HG03571 (cell line): ENCODE measurements around the gene ROS1.

Experiments
- ATAC-seq: cut with Tn5 transposase; IDR thresholded peaks from one replicate; pipeline ENCODE4 v1.9.1; 2021; ENCODE audit not compliant: unreplicated experiment

The ROS1 gene

GRCh38 chr6:117441824-117442264 is 16.1 kb upstream of the ROS1 start:
- ATAC-seq, result no peak

DNA sequence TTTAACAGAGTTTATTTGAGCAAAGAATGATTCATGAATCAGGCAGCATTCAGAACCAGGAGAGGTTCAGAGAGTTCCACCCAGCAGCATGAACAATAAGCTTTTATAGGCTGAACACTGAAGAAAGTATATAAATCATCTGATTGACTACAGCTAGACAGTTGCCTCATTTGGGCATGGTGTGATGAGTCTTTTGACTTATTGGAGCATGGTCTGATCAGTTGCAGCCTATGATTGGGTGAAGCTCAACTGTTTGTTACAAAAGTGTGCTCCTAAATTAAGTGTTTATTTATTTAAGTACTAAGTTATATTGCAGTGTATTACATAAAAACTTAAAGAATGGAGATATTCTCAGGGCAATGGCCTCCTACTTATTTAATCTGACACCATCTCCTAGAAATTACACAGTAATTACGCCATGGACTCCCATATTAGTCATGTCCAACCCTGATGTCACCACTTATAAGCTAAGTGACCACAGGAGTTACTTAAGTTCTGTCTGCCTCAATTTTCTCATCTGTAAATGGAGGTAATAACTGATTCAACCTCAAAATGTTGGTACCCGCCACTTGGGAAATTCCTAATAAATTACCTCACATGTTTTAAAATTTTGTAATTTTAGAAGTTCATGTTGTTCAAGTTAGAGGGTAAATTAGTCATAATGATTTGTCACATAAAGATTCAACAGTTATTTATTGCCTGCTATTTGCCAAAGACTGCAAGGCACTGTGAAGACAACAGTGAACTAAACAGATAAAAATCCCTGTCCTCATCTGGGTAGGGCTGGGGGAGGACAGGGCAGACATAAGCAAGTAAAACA is 15.2 kb upstream of the ROS1 start:
- no peak for ATAC-seq

DNA sequence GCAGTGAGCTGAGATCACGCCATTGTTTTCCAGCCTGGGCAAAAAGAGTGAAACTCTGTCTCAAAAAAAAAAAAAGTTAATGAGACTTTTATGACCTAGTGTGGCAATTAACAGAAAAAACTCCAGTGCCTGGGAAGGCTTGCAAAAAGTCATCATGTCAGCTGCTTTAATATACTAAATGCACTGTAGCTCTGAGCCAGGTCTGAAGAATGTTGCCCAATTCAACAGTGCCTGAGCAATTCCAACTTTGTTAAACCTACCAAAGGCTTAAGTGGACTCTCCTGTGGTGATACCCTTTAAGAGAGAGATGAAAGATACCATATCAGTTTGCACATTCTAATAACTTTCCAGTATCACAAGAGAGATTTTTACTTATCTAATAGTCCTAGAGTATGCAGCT is 6.5 kb upstream of the ROS1 start:
- ATAC-seq, result no peak

GRCh38 chr6:117423754-117424153 is 2.0 kb downstream of the ROS1 start:
- ATAC-seq, result no peak

DNA sequence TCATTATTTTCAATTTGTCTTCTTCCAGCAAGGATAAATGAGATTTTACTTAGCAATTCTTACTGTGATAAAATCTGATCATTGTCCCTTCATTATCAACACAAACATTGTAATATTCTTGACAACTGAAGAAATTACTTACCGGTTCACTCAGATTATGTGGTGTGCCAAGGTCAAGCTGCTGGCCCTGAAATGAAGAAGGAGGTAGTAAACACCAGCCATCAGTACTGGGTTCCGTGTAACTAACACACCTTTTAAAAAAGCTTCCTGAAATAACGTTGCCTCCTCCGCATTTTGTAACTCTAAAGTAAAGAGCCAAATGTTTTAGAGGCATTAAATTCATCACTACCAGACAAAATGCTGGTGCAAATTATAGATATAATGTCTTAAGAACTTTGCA is 7.4 kb downstream of the ROS1 start:
- ATAC-seq, result no peak

- ATAC-seq, result no peak
These were observed 7.9 kb downstream of the ROS1 start for GRCh38 chr6:117417851-117418250.

GRCh38 chr6:117414770-117415169 is 11.0 kb downstream of the ROS1 start:
- ATAC-seq, result no peak

GRCh38 chr6:117411474-117411873 is 14.3 kb downstream of the ROS1 start:
- ATAC-seq, result no peak

DNA sequence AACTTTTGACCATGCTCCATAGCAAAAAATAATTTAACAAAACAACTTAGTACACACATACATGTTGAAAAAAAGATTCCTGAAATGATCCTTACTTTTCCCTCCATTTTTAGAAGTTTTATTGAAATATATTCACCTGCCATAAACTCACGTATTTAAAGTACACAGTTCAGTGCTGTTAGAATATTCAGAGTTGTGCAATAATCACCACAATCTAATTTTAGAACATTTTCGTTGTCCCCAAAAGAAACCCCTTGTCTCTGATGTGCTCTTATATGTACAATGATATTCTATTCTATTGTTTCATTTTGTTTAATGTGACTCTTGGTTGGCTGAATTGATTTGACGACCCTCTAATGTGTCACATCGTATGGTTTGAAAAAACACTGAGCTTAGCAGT is 15.9 kb downstream of the ROS1 start:
- no peak for ATAC-seq

DNA sequence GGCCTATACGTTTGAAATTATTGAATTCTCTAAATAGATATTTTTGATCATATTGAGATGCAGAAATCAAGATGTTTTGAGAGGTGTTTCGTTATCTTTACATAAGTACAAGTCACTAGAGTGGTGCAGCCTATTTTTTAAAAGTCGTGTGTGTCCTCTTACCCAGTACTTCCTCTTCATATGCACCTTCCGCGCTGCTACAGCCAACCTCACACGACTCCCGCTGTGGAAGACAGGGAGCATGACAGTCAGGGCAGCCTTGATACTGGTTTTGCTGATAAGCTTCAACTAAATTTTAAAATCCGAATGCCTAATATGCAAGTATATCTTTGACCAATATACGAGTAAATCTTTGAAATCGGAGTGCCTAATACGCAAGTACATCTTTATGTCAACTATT is 16.3 kb downstream of the ROS1 start:
- no peak for ATAC-seq

GRCh38 chr6:117404548-117404947 is 21.2 kb downstream of the ROS1 start:
- no peak for ATAC-seq

- no peak for ATAC-seq
These were observed 23.9 kb downstream of the ROS1 start for GRCh38 chr6:117401799-117402198.

GRCh38 chr6:117399924-117400323 is 25.8 kb downstream of the ROS1 start:
- no peak for ATAC-seq

DNA sequence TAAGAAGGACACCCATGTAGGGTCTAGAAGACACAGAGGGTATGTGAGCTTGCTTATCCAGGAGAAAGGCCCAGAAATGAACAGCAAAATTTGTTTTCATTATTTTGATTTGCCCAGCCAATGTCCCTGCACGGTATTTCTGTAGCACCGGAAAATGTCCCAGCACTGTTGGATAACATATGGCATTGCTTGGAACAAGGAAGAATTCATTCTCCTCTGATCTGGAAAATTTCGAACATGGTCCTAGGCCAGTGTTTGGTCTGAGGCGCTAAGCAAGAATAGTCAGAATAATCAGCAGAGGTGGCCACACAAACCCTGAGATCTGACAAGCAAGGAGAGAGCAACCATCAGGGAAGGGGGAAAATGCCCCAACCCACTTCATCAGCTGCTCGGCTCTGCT is 26.6 kb downstream of the ROS1 start:
- ATAC-seq, result no peak

DNA sequence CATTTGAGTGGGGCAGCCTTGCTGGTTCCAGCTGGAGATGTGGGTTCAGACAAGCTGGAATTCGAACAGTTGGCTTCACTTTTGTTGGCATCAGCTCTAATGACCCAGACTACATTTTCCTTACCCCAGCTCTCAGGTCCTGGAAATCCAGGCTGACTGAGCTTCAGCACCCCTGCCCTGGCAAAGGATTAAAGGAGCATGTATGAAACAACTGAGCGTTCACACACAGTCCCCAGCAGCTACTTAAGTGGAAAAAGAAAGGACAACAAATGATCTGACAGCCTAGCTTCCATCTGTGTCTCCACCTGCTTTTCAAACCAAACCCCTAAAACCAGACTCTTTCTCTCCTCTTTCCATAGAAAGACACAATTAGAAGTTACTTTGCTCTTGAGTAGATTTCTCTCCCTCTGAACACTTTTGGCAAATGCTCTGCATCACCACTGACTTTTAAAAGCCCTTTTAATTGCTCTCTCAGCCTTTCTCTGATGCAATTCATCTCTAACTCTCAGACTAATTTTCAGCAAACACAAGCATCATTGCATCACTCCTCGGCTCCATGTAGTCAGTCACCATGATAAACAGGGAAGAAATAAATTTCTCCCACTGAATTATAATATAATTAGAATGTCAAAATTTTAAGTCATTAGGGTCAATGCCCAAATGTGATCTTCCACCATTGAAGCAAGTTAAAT is 28.1 kb downstream of the ROS1 start:
- no peak for ATAC-seq

GRCh38 chr6:117396228-117396627 is 29.5 kb downstream of the ROS1 start:
- ATAC-seq, result no peak

GRCh38 chr6:117395164-117395563 is 30.6 kb downstream of the ROS1 start:
- no peak for ATAC-seq

GRCh38 chr6:117393045-117393444 is 32.7 kb downstream of the ROS1 start:
- ATAC-seq, result no peak

DNA sequence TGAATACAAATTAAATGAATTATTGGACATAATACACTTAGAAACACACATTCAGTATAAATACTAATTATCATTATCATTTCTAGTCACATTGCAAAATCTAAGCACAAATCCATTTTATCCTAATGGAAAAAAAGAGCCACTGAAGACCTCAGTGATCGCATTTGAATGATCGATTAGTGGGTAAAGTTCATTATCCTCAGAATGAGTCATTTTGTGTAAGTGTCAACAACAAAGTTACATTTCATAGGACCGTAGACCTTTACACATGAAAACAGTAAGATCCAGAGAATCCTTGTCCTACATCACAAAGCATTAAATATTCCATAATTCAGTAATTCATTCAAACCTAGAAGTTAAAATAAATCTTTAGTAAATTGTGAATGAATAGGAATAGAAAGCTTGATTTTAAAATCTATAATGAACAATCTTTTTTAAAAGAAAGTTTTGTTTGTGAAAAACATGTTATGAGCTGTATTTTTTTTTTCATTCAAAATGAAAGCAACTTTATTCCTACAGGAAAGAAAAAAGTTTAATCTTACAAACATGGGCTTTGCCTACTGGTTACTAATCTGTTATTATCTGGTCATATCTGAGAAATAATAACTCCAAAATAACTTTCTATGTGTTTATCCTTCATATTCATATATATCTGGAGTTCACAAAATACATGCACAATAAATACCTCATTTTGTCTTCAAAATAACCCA is 33.7 kb downstream of the ROS1 start:
- no peak for ATAC-seq

DNA sequence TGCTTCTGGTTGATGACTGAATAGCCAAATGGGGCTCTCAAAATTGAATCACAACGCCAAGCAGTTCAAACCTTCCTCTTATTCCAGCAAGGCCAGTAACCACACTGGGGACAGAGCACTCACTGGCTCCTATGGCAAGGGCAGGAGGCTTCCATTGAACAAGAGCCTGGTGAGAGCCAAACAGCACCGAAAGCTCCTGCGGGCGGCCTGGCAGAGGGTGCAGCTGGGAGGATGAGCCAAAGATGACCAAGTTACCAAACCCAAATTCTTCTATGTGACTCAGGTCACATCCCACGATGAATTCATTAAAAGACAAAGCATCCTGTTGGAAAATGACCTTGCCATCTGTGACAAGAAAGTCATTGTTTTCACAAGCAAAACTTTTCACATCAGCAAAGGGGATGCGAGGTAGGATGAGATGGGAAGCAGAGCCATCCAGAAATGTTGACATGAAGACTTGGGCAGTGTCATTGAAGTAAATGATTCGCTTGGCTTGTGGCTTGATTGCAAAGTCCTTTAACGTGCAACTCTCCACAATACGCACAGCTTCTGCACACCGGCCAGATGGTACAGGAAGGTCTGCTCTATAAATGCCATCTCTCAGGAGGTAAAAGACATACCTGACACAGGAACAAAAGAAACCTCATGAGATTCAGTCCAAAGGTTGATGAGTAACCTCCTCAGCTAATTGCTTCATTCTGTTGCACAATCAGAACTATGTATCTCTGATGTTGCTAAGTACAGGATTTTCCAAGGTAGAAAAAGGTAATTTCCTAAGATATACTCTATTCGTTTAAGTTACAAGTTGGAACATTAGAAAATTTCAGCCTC is 36.3 kb downstream of the ROS1 start:
- no peak for ATAC-seq

GRCh38 chr6:117387454-117387974 is 38.2 kb downstream of the ROS1 start:
- ATAC-seq, result no peak
